GM20431 (cell line): ENCODE results near the gene CRTC1.

Experiments
- in situ Hi-C: fragments of 300-500 bp; cut with MseI, MboI; formaldehyde crosslinking; loops from one replicate; pipeline ENCODE4 v1.15.0; 2020; ENCODE audit warnings: low sequenced_read_pairs; ENCODE audit not compliant: unreplicated experiment

Gene CRTC1

DNA sequence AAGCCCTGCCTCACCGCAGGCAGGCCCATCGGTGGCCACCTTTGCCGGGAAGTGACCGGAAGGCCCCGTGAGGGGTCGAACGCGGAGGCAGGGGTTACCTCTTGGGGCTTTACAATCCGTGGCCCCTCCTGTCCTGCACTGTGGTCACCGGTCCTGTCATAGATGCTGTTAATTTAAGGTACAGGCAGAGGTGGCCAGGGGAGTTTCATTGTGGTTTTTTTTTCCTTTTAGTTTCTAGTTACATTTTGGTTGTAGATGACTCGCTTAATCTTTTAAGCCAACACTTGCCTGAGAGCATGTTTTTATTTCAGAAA lies 94.6 kb downstream of the CRTC1 start:
- in situ Hi-C loops, result no loop called here

DNA sequence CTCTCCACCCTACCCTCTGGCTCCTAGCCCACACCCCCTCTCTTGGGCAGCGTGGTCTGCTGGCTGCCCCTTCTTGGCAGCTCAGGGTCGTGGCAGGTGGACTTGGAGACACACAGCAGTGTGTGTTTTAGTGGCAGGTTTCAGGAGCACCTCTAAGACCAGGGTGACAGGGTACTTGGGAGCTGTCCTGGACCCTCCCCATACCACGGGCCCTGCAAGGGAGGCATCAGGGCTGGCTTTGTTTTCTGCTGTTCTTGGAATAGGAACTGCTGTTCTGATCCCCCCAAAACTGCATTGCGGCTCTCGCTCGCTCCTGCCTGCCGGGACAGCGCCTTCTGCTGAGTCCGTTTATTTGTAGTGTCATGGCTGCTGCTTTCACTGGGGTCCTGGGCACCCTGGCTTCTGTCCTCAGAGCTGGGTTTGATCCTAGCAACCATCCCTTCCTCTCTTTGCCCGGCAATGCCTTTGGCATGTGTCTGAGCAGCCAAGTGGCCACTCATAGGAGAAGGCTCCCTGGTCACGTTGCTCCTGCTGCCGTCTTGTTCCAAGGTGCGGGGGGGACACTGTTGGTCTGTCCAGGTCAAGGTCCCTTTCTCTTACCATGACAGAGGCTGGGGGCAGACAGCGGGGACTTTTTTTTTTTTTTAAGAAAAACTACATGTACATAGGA lies 95.5 kb downstream of the CRTC1 start:
- in situ Hi-C loops, result no loop called here

DNA sequence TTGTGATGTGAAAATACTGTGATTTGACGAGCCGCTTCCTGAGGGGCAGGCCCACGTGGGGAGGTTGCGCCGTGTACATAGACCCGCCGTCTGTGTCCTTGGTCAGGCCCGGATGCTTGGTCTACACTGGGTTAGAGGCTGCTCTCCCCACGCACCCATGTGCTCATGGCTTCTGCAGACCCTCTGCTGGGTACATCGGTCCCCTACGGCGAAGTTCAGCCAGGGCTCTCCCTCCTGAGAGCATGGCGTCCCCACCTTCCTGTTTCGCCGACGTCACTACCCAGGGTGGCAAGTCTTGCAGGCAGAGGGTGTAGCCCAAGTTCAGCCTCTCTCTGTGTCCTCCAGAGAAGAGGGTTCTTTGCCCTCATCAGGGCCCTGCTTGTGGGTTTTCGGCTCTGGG lies 96.6 kb downstream of the CRTC1 start:
- in situ Hi-C loops, result no loop called here

DNA sequence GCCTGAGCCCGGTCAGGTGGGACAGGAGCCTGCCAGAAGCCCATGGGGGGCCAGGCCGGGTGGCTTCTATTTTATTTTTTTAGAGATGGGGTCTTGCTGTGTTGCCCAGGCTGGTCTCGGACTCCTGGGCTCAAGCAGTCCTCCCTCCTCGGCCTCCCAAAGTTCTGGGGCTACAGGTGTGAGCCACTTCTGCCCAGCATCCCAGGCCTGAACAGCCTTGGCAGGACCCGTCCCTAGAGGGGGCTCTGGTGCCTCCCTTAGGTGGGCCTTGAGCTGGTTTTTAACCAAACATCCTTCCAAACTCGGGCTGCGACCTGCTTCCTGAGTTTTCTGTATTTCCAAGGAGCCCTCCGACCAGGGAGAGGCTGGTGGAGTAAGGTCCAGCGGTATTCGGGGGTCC lies 97.2 kb downstream of the CRTC1 start:
- in situ Hi-C loops, result no loop called here

DNA sequence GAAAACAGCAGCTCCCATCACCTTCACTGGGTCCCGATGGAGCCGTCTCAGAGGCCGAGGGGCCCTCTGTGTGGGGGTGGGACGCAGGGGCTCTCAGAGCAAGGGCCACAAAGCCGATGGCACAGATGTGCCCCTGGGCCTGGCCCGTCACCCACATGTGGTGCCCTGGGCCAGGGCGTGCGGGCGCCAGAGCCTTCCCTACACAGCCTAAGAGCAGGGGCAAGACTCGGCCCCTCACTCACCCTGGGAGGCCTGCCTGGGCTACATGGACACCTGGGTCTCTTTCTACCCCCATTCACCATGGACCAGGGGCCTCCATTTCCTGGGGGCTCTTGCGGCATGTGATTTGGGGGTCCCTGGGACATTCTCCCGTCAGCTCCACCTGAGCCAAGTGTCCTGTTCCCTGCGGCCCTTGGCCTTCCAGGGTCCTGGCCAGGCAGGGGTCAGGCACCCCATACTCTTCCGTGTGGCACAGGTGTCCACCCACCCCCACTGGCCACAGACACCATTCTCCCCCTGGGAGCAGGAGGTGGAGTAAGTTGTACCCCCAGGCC lies 97.6 kb downstream of the CRTC1 start:
- in situ Hi-C loops, result no loop called here

DNA sequence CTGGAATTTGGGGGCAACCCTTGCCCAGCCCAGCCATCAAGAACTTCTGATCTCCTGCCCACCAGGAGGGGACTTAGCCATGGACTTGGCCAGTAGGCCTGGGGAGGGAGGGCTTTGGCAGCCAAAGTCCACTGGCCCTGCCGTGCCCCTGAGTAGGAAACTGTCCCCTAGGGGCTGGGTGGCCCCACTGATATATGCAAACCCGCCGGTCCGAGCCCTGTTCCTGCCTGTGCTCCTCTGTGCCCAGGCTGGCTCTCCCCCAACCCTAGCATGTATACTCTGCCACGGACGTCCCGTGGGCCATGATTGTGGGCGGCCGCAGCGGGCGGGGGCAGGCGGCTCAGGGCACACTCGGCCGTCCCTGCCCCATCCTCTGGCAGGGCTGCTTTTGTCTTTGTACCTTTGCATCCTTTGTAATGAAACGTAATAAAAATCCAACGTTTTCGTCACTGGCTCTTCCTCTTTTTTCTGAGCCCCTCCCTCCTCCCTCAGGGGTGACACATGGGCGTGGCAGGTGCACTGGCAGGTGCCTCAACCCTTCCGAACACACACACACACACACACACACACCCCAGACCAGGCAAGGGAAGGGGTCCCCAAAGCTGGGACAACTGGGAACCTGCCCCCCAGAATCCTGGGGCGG lies 98.5 kb downstream of the CRTC1 start:
- in situ Hi-C loops, result no loop called here

DNA sequence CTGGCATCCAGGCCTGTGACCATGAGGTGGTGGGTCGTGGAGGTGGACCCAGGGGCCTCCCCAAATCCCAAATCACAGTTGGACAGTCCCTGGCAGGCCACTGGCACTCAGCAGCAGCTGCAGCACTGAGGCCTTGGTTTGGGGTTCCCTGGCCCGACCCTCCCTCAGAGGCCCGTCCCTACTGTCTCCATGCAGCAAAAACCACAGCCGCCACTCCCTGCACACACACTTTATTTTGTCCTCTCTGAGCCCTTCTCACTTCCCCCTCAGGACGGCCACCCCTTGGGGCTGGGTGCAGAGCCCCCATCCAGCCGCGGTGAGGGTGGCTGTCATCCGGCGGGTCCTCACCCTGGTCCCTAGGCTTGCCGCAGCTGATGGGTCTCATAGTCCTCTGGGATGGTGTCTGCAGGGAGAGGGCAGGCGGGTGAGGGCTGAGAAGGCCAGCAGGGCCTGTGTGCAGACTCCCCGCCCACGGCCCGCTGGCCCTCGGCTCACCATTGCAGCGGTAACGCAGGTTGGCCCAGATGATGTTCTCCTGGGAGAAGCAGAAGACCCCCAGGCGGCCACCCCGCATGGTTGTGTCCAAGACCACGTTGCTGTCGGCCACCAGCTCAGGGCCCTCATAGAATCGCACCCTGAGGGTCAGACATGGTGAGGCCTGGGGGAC lies 99.2 kb downstream of the CRTC1 start:
- in situ Hi-C loops, result no loop called here

DNA sequence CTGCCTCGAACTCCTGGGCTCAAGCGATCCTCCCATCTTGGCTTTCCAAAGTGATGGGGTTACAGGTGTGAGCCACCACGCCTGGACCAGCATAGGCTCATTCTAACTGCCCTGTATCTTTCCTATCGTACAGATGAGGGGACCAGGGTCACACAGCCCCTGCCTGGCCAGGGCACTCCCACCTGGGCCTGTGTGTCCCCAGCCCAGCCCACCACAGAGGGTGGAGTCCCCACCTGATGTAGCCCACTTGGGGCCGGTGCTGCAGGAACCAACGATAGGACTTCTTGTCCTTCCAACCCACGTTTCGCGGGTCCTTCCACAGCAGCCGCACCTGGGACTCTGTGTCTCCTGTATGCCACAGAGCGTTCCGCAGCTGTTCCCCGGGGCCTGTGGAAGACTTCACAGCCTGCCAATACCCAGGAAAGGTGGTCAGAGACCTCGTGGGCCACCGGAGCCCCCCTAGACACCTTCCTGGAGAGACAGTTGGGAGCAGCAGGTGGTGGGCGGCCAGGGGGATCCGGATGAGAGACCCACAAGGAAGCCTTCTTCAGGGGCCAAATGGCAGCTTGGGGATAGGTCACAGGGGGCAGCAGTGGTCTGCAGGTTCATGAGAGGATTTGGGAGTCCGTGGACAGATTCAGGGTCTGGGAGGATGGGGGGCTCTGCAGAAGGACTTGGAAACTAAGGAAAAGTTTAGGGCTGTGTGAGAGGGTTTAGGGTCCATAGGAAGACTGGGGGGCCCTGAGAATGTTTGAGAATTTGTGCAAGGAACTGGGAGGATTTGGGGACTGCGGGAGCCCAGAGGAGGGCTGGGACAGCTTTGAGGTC lies 100.7 kb downstream of the CRTC1 start:
- in situ Hi-C loops, result no loop called here

DNA sequence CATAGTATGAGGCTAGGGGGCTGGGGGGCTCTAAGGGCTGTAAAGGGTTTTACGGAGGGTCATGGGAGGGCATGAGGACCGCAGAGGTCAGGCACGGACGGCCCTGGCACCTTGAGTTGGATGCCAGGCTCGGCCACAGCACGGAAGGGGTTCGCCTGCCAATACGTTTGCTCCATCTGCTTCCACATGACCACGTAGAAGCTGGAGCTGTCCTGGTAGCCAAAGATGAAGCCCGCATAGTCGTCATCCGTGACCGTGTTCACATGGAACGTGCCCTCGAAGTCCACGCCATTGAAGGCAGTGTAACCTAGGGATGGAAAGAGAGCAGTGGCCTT lies 101.3 kb downstream of the CRTC1 start:
- in situ Hi-C loops, result no loop called here

DNA sequence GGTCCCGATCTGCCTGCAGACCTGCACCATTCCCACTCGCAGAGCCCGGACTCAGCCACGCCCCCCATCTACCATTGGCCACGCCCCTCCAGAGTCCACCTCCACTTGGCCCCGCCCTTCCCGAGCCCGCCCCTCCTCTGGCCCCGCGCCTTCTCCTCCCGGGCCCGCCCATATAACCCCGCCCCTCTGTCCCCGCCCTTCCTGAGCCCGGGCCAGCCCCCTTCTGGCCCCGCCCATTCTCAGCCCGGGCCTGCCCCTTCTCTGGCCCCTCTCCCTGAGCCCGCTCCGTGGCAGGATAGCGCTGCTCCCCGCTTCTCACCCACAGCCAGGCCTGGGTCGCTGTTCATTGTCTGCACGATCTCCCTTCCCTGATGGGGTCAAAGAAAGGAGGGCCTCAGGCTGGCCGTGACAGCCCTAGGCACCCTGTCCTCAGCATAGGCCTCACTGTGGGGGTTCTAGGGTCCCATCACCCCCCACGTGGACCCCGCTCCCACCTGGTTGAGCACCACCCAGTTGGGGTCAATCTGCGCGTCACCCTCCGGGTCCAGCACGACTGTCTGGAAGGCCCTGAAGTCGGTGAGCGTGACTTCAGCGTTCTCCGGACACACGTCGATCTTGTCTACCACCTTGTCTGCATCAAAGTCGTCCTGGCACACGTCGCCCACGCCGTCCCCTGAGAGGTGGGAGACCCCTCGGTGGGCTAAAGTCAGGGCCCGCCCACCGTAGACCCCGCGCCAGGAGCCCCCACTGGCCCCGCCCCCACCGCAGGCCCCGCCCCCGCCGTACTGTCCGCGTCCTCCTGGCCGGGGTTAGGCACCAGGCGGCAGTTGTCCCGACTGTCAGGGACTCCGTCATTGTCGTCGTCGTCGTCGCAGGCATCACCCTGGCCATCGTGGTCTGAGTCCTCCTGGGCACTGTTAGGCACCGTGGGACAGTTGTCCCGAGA lies 102.0 kb downstream of the CRTC1 start:
- in situ Hi-C loops, result no loop called here

DNA sequence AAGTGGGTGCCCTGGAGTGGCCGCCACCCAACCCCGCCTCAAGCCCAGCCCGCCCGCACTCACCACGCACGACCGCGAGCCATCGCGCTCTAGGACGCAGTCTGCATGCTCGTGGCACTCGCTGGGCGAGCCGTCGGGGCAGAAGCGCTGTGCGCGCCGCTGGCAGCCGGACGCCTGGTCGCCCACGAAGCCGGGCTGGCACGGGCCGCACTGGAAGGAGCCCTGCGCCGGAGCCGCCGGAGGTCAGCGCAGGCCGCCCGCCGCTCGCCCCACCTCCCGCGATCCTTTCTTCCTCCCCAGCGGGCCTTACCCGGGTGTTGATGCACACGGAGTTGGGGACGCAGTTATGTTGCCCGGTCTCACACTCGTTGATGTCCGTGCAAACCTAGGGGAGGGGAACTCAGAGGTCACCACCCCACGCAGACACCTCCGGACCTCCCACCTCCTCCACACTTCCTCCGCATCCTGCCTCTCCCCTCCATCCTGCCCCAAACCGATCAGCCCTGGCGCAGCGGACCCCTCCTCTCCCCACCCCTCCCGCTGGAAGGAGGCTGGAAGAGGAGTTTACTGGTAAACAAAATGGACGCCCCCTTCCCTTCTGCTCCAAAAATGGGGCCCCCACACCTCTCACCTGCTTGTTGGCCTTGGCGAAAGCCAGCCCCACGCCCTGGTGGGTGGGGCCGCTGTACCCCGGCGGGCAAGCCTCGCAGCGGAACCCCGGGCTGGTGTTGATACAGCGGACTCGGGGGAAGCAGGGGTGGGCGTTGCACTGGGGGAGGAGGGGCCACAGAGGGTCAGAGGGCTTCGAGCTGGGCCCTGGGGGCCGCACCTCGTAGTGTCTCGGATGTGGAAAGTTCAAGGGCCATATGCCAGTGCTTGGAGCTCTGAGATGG lies 105.3 kb downstream of the CRTC1 start:
- in situ Hi-C loops, result no loop called here

DNA sequence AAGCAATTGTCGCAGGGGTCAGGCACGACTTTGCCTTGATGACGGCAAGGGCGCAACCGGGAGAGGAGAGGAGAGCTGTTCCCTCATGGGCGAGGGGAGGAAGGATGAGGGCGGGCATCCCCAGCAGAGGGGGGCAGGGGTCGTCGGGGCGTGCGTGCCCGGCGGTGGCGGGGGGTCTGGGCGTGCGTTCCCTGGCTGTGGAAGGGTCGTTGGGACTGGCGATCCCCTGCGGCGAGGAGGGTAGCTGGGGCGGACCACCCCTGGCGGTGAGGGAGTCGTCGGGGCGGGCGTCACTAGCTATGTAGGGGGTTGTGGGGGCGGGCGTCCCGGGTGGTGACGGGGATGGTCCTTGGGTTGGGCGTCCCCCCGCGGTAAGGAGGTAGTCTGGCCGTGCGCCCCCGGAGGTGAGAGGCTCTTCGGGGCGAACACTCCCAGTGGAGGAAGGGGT lies 106.0 kb downstream of the CRTC1 start:
- in situ Hi-C loops, result no loop called here

DNA sequence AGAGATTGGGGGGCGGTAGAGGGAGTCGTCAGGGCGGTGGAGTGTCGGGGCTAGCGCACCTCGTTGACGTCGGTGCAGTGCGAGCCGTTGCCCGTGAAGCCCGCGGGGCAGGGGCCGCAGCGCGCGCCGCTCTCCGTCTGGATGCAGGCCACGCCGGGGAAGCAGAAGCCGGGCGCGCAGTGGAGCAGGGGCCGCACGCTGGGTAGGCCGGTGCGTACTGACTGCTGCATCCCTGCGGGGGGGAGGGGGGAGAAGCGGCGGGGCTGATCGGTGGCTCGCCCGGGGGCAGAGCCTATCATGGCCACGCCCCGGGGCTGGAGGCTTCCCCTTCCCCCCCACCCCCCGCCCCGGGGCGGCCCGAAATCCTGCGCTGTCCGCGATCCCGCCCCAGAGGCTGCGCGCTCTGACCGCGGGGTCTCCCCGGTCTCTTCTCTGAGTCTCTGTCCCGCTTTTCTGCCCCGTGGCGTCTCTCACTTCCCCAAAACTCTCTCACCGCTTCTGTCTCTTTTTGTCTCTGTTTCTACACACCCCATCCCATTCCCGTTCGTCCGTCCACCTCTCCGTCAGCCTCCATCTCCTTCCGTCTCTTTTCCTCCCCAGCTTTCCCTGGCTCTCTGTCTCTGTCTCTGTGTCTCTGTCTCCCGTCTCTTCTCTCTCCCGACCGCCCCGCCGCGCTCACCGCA lies 106.5 kb downstream of the CRTC1 start:
- in situ Hi-C loops, result no loop called here

DNA sequence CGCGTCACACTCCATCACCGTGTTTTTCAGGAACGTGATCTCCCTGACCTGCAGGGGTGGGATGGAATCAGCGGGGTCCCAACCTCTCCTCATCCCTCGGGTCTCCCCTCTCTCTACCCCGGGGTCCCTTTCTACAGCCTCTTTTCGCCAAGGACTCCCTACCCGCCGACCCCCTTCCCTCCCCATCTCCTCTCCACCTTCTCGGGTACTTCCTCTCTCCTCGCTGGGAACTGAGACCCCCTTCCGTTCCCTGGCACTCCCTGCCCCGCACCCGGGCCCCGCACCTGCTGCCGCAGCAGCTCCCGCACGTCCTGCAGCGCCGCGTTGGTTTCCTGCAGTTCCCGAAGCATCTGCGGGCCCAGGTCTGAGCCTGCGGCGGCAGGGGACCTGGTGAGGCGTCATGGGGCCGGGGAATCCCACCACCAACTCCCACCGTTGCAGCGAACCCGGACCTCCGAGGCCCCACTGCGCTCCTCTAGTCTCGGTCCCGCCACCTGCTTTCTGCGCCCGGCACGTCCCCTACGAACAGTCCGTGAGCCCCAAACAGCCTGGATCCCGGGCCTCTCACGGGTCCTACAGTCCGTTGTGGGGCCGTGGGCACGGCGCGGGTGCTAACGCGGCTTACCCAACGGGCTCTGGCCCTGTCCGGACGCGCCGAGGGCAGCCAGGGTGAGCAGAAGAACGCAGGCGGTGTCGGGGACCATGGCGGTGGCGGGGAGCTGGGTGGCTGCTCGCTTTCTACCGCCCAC lies 107.3 kb downstream of the CRTC1 start, which contains the start of gene COMP:
TSS of gene COMP (minus strand) at position 740 of the 749 bp plus-strand sequence. CDS start at position 704, 36 bp downstream.
- in situ Hi-C loops, result no loop called here

DNA sequence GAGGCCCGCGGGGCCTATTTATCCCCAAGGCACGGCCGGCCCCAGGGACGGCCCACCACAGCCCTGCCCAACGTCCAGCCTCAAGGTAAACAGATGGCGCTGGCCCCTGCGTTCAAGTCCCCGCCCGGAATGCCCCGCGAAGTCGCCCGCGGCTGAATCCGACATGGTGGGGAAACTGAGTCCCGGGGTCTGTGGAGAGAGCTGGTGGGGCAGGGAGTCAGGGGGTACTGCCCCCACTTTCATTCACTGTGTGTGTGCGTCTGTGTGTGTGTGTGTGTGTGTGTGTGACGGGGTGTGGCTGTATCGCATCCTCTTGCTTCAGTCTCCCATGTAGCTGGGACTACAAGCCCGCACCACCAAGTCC lies 107.8 kb downstream of the CRTC1 start:
- in situ Hi-C loops, result no loop called here

DNA sequence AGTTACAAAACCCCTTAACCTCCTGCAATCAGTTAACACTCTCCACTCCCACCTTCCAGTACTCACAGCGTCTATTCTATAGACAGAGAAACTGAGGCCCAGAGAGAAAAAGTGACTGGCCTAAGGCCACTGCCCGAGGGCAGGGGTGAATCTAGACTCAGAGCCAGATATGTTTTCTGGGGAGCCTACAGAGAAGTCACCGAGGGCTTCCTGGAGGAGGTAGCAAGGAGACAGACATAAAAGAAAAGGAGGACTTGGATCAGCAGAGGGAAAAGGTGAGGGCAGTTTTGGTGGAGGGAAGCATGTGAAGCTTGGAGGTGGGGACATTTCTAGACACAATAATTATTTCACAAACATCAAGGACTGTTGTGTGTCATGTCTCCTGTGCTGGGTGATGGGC lies 109.2 kb downstream of the CRTC1 start:
- in situ Hi-C loops, result no loop called here
